Skeletal muscle tissue (tissue), 4 donors: Measurements from ENCODE around the gene P2RY11. TPM values are rescaled to one million over a fixed set of nuclear protein-coding genes. Genes with fewer than 3 reads are reported as not detected.

Source experiments
- H3K27ac ChIP-seq: one replicate; pipeline ENCODE4 v1.7.0; 2013; ENCODE audit warnings: mild to moderate bottlenecking, low read depth, low read length, inconsistent platforms
- H3K27me3 ChIP-seq, 3 donors: one replicate each; pipeline ENCODE4 v1.7.0; 2013; ENCODE audit warnings: low read length in 3 of 3; ENCODE audit not compliant: control insufficient read depth in 3 of 3, insufficient read depth in 3 of 3
- H3K36me3 ChIP-seq, 3 donors: one replicate each; pipeline ENCODE4 v1.7.0; 2013; ENCODE audit warnings: low read length in 3 of 3; ENCODE audit not compliant: control insufficient read depth in 3 of 3, insufficient read depth in 3 of 3
- H3K4me1 ChIP-seq, 3 donors: one replicate each; pipeline ENCODE4 v1.7.0; 2013; ENCODE audit warnings: low read length in 3 of 3, mild to moderate bottlenecking in 3 of 3; ENCODE audit not compliant: control insufficient read depth in 3 of 3, insufficient read depth in 3 of 3
- H3K4me3 ChIP-seq, 3 donors: one replicate each; pipeline ENCODE4 v1.7.0; 2013; ENCODE audit warnings: low read length in 3 of 3
- H3K9ac ChIP-seq, 3 donors: one replicate each; pipeline ENCODE4 v1.7.0; 2013; ENCODE audit warnings: low read length in 3 of 3, mild to moderate bottlenecking in 3 of 3, moderate library complexity in 2 of 3, low read depth in 1 of 3
- H3K9me3 ChIP-seq, 3 donors: one replicate each; pipeline ENCODE4 v1.7.0; 2013; ENCODE audit warnings: low read length in 3 of 3; ENCODE audit not compliant: control insufficient read depth in 3 of 3
- total RNA-seq: library from RNA; depleted of rRNA; stranded (reverse); fragments of >200 nt; gene quantifications from one replicate; pipeline ENCODE4 v1.2.3, GENCODE V29; 2014
- donor health status: Osteomylitis.

The P2RY11 gene
- total RNA-seq, 1 donor from 2014 or later, result 1.6 TPM

DNA sequence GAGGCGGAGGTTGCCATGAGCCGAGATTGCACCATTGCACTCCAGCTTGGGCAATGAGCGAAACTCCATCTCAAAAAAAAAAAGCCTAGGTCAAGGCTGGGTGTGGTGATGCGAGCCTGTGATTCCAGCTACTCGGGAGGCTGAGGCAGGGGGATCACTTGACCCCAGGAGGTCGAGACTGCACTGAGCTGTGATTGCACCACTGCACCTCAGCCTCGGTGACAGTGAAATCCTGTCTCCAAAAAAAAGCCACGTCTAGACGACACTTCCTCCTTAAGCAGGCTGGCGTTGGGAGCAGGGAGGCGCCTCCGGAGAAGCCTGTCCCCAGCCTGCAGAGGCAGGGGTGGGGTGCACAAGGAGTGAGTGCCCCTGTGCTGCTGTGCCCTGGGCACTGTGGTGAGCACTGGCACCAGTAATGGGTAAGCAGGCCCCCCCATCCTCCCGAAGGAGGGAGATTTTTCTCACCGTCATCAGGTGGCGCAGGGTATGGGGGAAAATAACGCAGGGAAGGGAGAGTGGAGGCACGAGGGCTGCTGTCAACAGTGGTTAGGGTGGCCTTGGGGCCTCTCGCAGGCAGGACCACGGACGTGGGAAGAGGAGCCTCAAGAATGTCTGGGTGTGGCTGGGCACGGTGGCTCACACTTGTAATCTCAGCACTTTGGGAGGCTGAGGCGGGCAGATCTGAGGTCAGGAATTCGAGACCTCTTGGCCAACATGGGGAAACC lies 706 bp downstream of the P2RY11 start:
- H3K27me3 ChIP-seq, result no peaks in the 10 kb centered on the region

DNA sequence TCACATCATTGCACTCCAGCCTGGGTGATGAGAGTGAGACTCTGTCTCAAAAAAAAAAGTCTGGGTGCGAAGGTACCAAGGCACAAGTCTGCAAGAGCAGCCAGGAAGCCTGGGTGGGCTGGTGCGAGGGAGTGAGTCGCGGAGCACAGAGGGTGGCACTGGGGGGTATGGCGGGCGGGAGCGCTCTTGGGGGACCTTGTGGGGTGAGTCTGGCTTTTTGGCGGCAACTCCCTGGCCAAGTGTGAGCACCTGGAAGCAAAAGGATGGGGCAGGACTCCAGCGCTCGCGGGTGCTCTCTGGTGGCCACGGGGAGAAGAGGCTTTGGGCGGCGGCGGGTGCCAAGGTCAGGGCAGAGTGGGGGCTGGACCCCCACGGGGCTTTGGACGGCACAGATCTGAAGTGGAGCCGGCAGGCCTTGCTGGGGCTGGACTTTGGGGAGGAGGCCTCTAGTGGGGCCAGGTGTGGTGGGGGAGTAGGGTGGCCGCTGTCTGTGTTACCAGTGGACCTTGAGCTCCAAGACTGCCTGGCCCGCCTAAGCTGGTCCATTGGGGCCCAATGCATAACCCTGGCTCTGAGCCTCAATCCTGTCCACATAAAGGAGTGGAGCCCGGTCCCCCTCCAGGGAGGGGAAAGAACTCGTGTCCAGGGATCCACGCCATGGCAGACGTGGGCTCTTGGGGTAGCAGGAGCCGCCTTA lies 1.6 kb downstream of the P2RY11 start:
- Histone ChIP-seq H3K9ac (no peak overlapping the region), H3K4me1 (peaks cover 19 to 46% (median 24%) of the 10 kb centered on the region in 3 donors), H3K36me3 (peaks cover 54 to 68% (median 63%) of the 10 kb centered on the region in 3 donors), H3K27me3 (no peaks in the 10 kb centered on the region), H3K4me3 (no peak overlapping the region), H3K27ac (no peak overlapping the region), H3K9me3 (no peaks in the 10 kb centered on the region)

More for the DNA sequence above, 706 bp downstream of the P2RY11 start:
- Histone ChIP-seq H3K9me3 (no peaks in the 10 kb centered on the region), H3K4me3 (no peak overlapping the region), H3K9ac (no peak overlapping the region), H3K27ac (no peak overlapping the region), H3K4me1 (peaks cover 22 to 47% (median 24%) of the 10 kb centered on the region in 3 donors), H3K36me3 (peaks cover 52 to 67% (median 64%) of the 10 kb centered on the region in 3 donors)

DNA sequence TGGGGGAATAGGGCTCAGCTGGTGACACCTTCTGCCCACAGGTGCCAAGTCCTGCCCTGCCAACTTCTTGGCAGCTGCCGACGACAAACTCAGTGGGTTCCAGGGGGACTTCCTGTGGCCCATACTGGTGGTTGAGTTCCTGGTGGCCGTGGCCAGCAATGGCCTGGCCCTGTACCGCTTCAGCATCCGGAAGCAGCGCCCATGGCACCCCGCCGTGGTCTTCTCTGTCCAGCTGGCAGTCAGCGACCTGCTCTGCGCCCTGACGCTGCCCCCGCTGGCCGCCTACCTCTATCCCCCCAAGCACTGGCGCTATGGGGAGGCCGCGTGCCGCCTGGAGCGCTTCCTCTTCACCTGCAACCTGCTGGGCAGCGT lies 2.1 kb downstream of the P2RY11 start:
- Histone ChIP-seq H3K4me3 (no peak overlapping the region), H3K9me3 (no peaks in the 10 kb centered on the region), H3K27ac (no peak overlapping the region), H3K9ac (no peak overlapping the region), H3K36me3 (peaks cover 49 to 62% (median 58%) of the 10 kb centered on the region in 3 donors), H3K4me1 (peaks cover 20 to 51% (median 24%) of the 10 kb centered on the region in 3 donors), H3K27me3 (no peaks in the 10 kb centered on the region)

DNA sequence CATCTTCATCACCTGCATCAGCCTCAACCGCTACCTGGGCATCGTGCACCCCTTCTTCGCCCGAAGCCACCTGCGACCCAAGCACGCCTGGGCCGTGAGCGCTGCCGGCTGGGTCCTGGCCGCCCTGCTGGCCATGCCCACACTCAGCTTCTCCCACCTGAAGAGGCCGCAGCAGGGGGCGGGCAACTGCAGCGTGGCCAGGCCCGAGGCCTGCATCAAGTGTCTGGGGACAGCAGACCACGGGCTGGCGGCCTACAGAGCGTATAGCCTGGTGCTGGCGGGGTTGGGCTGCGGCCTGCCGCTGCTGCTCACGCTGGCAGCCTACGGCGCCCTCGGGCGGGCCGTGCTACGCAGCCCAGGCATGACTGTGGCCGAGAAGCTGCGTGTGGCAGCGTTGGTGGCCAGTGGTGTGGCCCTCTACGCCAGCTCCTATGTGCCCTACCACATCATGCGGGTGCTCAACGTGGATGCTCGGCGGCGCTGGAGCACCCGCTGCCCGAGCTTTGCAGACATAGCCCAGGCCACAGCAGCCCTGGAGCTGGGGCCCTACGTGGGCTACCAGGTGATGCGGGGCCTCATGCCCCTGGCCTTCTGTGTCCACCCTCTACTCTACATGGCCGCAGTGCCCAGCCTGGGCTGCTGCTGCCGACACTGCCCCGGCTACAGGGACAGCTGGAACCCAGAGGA lies 2.6 kb downstream of the P2RY11 start:
- H3K9ac ChIP-seq, result peak overlapping the region in 1 of 3 donors; percentile 33
- H3K4me3 ChIP-seq, result no peak overlapping the region
- no peaks in the 10 kb centered on the region for H3K9me3 ChIP-seq
- peaks cover 48 to 60% (median 60%) of the 10 kb centered on the region in 3 donors for H3K36me3 ChIP-seq
- peaks cover 25 to 56% (median 28%) of the 10 kb centered on the region in 3 donors for H3K4me1 ChIP-seq
- no peaks in the 10 kb centered on the region for H3K27me3 ChIP-seq
- H3K27ac ChIP-seq, result no peak overlapping the region

DNA sequence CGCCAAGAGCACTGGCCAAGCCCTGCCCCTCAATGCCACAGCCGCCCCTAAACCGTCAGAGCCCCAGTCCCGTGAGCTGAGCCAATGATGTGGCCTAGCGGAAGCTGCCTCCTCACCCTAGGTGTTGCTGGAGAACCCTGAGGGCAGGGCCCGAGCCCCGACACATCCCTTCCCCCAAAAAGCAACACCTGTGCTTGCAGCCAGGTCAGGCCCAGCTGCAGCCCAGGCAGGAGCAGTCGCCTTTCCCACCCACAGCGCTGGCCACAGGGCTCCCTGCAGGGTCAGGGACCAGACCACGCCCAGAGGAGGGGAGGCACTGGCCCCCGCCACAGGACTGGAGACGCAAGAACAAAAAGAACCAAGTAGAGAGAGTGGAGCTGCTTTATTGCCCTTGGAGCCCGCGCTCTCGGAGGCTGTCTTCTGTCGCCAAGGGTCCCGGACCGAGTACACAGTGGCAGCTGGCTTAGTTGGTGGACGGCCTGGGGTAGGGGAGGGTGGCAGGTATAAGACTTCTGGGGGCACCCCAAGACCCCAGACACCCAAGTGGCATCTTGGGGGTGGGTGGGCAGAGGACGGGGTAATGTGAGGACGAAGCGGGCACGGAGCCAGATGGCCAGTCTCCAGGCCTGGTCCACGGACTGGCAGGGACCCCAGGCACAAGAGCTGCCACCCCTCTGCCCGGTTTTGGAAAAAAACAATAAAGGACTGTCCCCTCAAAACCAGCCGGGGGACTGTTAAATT lies 3.3 kb downstream of the P2RY11 start:
- no peaks in the 10 kb centered on the region for H3K9me3 ChIP-seq
- peaks cover 29 to 62% (median 31%) of the 10 kb centered on the region in 3 donors for H3K4me1 ChIP-seq
- H3K36me3 ChIP-seq, result peaks cover 41 to 55% (median 53%) of the 10 kb centered on the region in 3 donors
- no peak overlapping the region for H3K4me3 ChIP-seq
- H3K27me3 ChIP-seq, result no peaks in the 10 kb centered on the region
- peak overlapping the region; percentile 51 for H3K27ac ChIP-seq
- peak overlapping the region in 1 of 3 donors; percentile 33 for H3K9ac ChIP-seq

DNA sequence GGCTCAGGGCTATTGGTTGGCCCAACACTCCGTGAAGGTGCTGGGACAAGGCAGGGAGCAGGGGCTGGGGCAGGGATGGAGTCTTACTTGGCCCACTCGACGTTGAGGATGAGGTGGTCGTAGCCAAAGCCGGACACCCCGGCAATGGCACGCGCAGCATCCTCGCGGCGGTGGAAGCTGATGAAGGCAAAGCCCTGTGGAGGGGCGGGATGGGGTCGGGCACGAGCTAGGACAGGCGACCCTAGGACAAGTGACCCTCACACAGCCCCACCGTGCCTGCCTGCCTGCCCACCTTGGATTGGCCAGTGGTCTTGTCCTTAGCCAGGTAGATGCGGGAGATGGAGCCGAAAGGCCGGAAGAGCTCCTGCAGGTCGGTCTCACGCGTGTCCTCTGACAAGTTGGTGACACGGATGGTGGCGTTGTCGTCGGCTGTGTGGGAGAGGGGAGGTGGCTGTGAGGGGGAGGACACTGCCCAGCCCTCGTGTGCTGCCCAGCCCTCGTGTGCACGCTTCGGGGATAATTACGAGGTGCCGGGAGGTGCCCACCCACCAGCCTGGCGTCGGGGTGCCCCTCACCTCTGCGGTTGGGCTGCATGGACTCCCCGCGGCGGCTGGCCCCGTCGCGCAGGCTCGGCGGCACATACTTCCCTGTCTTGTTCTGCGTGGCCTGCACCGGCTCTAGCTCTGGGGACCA lies 4.0 kb downstream of the P2RY11 start:
- peaks cover 33 to 49% (median 46%) of the 10 kb centered on the region in 3 donors for H3K36me3 ChIP-seq
- H3K4me3 ChIP-seq, result no peak overlapping the region
- no peaks in the 10 kb centered on the region for H3K9me3 ChIP-seq
- peak overlapping the region; percentile 51 for H3K27ac ChIP-seq
- peak overlapping the region in 1 of 3 donors; percentile 45 for H3K9ac ChIP-seq
- H3K27me3 ChIP-seq, result no peaks in the 10 kb centered on the region
- H3K4me1 ChIP-seq, result peaks cover 29 to 64% (median 31%) of the 10 kb centered on the region in 3 donors

DNA sequence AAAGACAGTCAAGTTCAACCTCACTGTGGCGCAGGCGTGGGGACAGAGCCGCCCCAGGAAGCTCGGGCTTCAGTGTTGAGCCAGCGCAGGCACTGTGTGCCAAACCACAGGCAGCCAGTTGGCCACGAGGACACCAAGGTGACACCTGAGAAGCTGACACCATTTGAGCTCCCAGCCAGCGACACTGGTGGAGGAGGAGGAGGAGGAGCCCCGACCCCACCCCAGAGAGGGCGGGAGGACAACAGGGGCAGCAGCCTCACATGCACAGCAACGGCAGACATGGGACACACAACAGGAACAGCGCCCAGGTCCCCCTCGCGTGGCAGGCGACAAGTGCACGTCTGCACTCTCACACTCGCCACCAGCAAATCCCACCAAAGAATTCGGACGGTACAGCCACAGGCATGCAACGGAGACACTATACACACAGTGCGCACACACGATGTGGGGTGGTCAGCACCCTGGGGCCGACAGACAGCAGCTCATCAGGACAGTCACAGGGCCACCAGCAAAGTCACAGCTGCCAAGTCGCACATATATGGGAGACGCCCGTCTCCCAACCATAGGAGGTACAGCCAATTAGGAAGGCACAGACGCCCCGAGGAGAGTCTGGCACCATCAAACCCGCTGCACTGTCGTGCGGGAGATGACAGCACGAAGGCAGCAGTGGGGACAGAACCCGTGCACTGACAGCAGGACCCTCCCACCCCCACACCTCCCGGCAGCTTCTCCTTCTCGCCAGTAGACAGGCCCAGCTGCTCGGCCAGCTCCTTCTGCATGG lies 4.8 kb downstream of the P2RY11 start:
- Histone ChIP-seq H3K27ac (peak overlapping the region; percentile 51), H3K4me3 (peak overlapping the region; percentile 16 to 41 (median 40)), H3K36me3 (peaks cover 27 to 42% (median 39%) of the 10 kb centered on the region in 3 donors), H3K9me3 (no peaks in the 10 kb centered on the region), H3K4me1 (peaks cover 29 to 64% (median 31%) of the 10 kb centered on the region in 3 donors), H3K9ac (peak overlapping the region; percentile 32 to 51 (median 45)), H3K27me3 (no peaks in the 10 kb centered on the region)

DNA sequence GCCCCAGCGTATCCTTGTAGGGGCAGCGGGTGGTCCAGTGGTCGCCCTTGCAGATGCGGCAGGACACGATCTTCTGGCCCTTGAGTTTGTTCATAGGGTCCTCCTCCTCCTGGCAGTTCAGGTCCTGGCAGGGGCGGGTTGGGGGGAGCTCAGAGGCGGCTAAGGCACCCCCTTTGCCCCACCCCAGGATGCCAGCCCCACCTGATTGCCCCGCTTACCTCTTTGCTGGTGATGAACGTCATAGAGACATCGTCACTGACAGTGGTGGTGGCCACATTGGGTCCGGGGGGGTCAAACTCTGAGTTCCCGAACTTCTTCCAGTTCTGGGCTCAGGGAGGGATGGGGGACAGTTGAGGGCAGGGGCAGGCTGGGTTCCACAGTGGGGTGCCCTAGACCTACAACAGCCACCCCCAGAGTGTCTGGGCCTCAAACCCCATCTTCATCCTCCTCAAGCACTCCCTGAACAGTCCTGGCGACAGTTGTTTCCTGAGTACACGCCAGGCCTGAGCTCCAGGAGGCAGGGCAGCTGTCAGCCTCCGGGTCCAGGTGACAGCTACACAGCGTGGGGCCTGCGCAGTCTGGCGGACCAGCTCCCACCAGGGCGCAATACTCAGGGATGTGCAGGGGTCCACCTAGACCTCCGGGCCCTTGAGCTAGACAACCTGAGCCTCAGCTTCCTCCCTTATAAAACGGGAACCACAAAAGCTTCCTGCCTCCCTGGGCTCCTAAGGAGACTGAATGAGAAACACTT lies 5.5 kb downstream of the P2RY11 start:
- Histone ChIP-seq H3K27ac (no peak overlapping the region), H3K27me3 (no peaks in the 10 kb centered on the region), H3K4me1 (peaks cover 29 to 64% (median 31%) of the 10 kb centered on the region in 3 donors), H3K9me3 (no peaks in the 10 kb centered on the region), H3K9ac (no peak overlapping the region), H3K36me3 (peaks cover 25 to 38% (median 35%) of the 10 kb centered on the region in 3 donors), H3K4me3 (no peak overlapping the region)
